ENCODE data around the gene L2HGDH. TPM values are rescaled to one million over a fixed set of nuclear protein-coding genes. Genes with fewer than 3 reads are reported as not detected.

Gene L2HGDH
- total RNA-seq, 4 donors from 2014 or later = 8.6 to 13.4 (median 10.9) TPM

- H3K4me3 ChIP-seq = no peak overlapping the region
- H3K36me3 ChIP-seq = no peaks in the 10 kb centered on the region
- intact Hi-C loops (cut with DNase I; ENCODE audit: low total_unique reads) = no loop called here
- in situ Hi-C loops (cut with MboI; ENCODE audit: low sequenced_read_pairs in 4 of 4) = no loop called here
- TF ChIP-seq POLR2A (IDR thresholded peaks at IDR 0.05) (no peak), CTCF (IDR thresholded peaks at IDR 0.05 in 4 of 5, conservative IDR thresholded peaks at IDR 0.05 in 1 of 5) (no peak)
- no peak for ATAC-seq
- no peaks in the 10 kb centered on the region for H3K27me3 ChIP-seq
- H3K9me3 ChIP-seq = no peaks in the 10 kb centered on the region
- DNase-seq = no peak
- H3K27ac ChIP-seq = no peak overlapping the region
- H3K4me1 ChIP-seq = no peaks in the 10 kb centered on the region
Measured at GRCh38 chr14:50272498-50272897, 39.5 kb downstream of the L2HGDH start.

GRCh38 chr14:50270932-50271331 lies 41.1 kb downstream of the L2HGDH start:
- no peaks in the 10 kb centered on the region for H3K27me3 ChIP-seq
- ATAC-seq (no peak), DNase-seq (no peak)
- no peak overlapping the region for H3K4me3 ChIP-seq
- intact Hi-C loops (cut with DNase I; ENCODE audit: low total_unique reads) = no loop called here
- H3K9me3 ChIP-seq = no peaks in the 10 kb centered on the region
- TF ChIP-seq CTCF (IDR thresholded peaks at IDR 0.05 in 4 of 5, conservative IDR thresholded peaks at IDR 0.05 in 1 of 5) (no peak), POLR2A (IDR thresholded peaks at IDR 0.05) (no peak)
- H3K27ac ChIP-seq = no peak overlapping the region
- H3K4me1 ChIP-seq = no peaks in the 10 kb centered on the region
- in situ Hi-C loops (cut with MboI; ENCODE audit: low sequenced_read_pairs in 4 of 4) = no loop called here
- H3K36me3 ChIP-seq = no peaks in the 10 kb centered on the region

- DNase-seq (no peak), ATAC-seq (no peak)
- TF ChIP-seq CTCF (IDR thresholded peaks at IDR 0.05 in 4 of 5, conservative IDR thresholded peaks at IDR 0.05 in 1 of 5) = no peak
- no peak overlapping the region for H3K27ac ChIP-seq
- no peak overlapping the region for H3K4me3 ChIP-seq
- H3K4me1 ChIP-seq = peaks cover 11 to 17% of the 10 kb centered on the region in 2 donors
- intact Hi-C loops (cut with DNase I; ENCODE audit: low total_unique reads) = no loop called here
- H3K36me3 ChIP-seq = no peaks in the 10 kb centered on the region
- H3K27me3 ChIP-seq = no peaks in the 10 kb centered on the region
- no peaks in the 10 kb centered on the region for H3K9me3 ChIP-seq
- in situ Hi-C loops (cut with MboI; ENCODE audit: low sequenced_read_pairs in 4 of 4) = no loop called here
Measured at GRCh38 chr14:50265029-50265428, 47.0 kb downstream of the L2HGDH start.

GRCh38 chr14:50263321-50263720 lies 48.7 kb downstream of the L2HGDH start:
- H3K4me3 ChIP-seq = no peak overlapping the region
- no peaks in the 10 kb centered on the region for H3K27me3 ChIP-seq
- DNase-seq = no peak
- no peaks in the 10 kb centered on the region for H3K9me3 ChIP-seq
- intact Hi-C loops (cut with DNase I; ENCODE audit: low total_unique reads) = no loop called here
- no peak for ATAC-seq
- H3K36me3 ChIP-seq = no peaks in the 10 kb centered on the region
- in situ Hi-C loops (cut with MboI; ENCODE audit: low sequenced_read_pairs in 4 of 4) = no loop called here
- H3K27ac ChIP-seq = peak overlapping the region; percentile 18 to 58 (median 40)
- peaks cover 11 to 17% of the 10 kb centered on the region in 2 donors for H3K4me1 ChIP-seq
- TF ChIP-seq POLR2A (IDR thresholded peaks at IDR 0.05) = no peak
- no peak for TF ChIP-seq CTCF (IDR thresholded peaks at IDR 0.05 in 4 of 5, conservative IDR thresholded peaks at IDR 0.05 in 1 of 5)

GRCh38 chr14:50262865-50263264 lies 49.2 kb downstream of the L2HGDH start:
- intact Hi-C loops (cut with DNase I; ENCODE audit: low total_unique reads) (no loop called here), in situ Hi-C loops (cut with MboI; ENCODE audit: low sequenced_read_pairs in 4 of 4) (no loop called here)
- H3K27ac ChIP-seq = peak overlapping the region; percentile 18 to 58 (median 40)
- peaks cover 11 to 17% of the 10 kb centered on the region in 2 donors for H3K4me1 ChIP-seq
- ATAC-seq (no peak), DNase-seq (no peak)
- no peak for TF ChIP-seq CTCF (IDR thresholded peaks at IDR 0.05 in 4 of 5, conservative IDR thresholded peaks at IDR 0.05 in 1 of 5)
- TF ChIP-seq POLR2A (IDR thresholded peaks at IDR 0.05) = no peak
- no peaks in the 10 kb centered on the region for H3K9me3 ChIP-seq
- no peaks in the 10 kb centered on the region for H3K36me3 ChIP-seq
- no peak overlapping the region for H3K4me3 ChIP-seq
- H3K27me3 ChIP-seq = no peaks in the 10 kb centered on the region

Measured in gastrocnemius medialis (tissue), 4 donors.